ENCODE measurements around the gene SMIM38. TPM values are rescaled to one million over a fixed set of nuclear protein-coding genes. Genes with fewer than 3 reads are reported as not detected.
A peak's percentile ranks its signal among the peaks of the same experiment; 100 is the strongest.

SMIM38 gene
- total RNA-seq, 1 donor from 2014 or later = not detected

DNA sequence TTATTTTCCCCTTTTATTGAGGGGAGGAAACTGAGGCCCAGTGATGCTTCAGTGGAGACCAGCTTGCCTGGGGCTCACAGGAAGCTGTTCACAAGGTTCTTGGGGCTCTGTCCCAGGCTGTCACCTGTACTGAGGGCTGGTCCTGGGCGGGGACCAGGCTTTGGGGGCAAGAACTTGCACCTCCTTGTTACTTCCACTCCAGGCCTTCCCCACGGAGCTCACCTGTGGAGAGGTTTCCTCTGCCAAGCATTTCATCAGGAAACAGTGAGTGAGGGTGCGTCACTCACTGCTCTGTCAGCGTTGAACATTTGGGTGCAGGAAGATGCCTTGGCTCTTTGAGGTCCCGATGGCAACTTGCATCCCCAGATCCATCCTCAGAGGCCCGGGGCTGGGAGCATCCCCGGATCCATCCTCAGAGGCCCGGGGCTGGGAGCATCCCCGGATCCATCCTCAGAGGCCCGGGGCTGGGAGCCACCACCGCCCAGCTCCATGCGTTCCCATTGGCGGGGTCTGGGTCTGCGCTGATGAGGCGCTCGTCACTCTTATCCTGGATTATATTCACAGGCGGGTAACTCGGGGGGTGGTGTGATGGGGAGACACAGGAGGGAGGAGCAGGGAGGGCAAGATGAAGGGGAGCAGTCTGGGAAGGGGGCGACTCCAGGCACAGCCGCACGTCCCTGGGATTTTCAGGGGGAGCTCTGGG is 1.4 kb upstream of the SMIM38 start:
- ATAC-seq (no peak), DNase-seq (no peak)
- intact Hi-C loops (cut with micrococcal nuclease) = no loop called here

DNA sequence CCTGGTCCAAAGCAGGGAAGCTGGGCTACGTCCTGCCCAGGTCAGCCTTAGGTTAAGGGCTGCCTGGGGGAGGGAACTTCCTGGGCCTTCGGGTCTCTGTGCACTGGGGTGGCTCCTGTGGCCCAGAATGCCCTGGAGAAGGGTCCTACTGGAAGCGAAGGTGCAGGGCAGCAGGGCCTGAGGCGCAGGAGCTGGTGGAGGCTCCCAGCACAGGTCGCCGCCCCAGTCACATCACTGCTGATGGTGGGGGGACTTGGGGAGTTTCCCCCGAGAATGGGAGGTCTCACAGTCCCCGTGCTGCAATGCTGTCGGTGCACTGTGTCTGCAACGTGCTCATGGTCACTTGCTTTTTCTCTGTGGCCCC is 815 bp upstream of the SMIM38 start:
- intact Hi-C loops (cut with micrococcal nuclease) = no loop called here
- DNase-seq (no peak), ATAC-seq (no peak)

DNA sequence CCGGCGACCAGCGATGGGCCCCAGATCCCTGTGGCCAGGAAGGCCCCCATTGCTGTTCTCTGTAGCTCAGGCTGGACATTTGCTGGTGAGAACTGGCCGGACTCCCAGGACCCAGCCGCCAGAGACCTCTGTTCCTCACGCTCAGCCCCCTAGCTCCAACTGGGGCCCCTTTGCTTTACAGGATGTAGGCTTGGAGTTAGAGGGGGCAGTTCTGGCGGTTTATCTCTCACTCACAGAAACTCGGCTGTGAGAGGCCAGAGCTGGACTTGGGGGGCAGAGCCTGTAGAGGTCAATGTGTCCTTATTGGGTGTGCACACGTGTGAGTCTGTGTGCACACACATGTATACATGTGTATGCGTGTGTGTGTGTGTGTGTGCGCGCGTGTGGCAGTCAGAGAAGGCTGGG is 502 bp downstream of the SMIM38 start:
- no peak for ATAC-seq
- intact Hi-C loops (cut with micrococcal nuclease) = no loop called here
- no peak for DNase-seq

DNA sequence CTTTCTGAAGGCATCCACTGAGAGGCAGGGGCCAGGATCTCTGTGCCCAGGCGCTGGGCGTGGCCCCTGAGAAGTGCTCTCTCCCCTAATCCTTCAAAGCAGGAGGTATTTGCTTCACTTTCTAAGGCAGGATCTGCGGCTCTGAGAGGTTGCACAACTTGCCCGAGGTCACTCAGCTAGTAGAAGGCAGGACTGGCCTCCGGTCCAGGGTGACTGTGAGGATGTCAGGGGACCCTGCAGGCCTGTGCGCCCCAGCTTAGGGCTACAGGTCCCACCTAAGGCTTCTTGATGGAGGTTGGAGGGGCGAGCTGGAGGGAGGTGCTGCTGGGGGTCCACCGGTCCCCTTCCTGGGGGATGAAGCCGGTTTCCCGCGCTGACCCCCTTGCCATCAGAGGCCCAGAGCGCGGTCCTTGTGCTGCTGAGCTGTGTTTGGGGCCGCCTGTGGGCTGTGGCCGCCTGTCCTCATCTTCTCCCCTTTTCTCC is 979 bp downstream of the SMIM38 start:
- DNase-seq = peak; percentile 45
- ATAC-seq = peak; percentile 21
- intact Hi-C loops (cut with micrococcal nuclease) = no loop called here

DNA sequence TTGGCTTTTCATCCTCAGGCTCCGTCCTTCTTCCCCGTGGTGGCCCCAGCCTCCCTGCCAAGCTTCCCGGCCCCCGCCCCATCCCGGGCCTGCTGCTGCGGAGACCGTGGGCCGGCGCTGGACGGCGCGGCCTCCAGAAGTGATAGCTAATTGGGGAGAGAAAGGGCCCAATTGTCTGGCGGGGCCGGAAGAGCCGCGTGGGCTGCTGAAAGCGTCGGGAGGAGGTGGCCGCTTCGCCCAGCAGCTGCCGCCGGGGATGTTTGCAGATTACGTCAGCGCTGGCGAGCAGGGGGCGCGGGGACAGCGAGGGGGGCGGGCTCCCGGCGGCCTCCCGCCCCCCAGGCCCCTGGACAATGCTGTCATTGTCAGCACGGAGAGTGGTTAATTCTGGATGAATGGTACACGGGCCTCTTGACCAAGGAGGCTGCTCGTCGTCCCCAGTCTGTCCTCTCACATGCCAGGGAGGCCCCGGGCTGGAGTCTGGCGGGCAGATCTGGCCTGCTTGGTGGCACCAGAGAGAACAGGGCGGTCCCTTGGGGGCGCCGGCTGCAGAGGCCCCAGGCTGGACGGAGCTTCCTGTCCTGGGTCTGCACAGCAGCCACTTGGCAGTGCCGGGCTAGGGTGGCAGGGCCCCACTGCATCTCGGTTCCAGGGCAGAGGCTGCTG is 1.6 kb downstream of the SMIM38 start:
- peak; percentile 72 for ATAC-seq
- peak; percentile 81 for DNase-seq
- intact Hi-C loops (cut with micrococcal nuclease) = no loop called here

DNA sequence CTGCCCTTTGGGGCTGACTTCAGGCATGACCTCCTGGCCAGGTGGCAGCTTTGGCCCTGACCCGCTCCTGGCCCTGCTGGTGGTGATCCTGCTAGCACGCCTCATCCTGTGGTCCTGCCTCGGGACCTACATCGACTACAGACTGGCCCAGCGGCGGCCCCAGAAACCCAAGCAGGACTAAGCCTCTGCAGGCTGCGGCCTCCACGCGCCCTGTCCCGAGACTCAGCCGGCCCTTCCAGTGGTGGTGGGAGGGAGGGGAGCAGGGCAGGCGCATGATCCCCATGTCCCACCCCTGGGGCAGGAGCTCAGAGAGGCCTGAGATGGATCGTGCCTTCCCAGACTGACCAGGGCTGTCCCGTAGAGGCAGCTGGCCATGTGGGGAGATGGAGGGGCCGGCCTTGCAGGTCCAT is 2.1 kb downstream of the SMIM38 start:
- intact Hi-C loops (cut with micrococcal nuclease) = no loop called here
- ATAC-seq = no peak
- DNase-seq = peak; percentile 44

DNA sequence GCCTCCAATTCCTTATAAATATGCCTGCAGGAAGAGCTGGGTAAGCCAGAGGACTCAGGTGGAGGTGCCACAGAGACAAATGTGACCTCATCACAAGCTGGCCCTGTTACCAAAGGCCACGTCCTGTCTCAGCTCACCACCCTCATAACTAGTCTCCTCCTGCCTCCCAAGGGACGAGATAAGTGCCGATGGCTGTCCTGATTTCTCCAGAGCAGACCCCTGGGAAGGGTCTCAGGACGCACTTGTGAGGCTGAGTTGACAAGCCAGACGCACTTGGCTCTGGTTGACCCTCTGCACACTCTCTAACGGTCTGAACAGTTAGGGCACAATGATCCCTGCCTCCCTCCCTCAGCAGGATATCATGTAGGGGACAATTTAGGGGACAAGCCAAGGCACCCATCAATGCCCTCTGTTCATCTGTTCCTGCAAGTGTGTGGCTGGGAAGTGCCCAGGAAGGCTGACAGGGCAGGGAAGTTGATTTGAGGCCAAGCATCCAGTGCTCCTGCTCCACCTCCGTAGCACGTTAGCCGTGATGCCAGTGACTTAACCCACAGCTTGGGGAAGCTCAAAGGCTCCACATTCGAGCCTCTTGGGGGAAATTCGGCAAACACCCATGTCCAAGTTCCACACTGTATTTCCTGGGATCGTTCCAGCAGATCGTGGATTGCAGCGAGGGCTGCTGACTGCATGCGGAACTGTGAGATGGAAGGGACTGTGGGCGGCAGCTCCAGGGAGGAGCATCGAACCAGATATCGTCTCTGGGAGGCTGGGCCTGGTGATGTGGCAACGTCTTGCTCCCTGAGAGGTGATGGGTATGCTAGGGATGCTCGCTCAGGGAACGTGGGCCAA is 2.8 kb downstream of the SMIM38 start:
- DNase-seq = no peak
- intact Hi-C loops (cut with micrococcal nuclease) = no loop called here

DNA sequence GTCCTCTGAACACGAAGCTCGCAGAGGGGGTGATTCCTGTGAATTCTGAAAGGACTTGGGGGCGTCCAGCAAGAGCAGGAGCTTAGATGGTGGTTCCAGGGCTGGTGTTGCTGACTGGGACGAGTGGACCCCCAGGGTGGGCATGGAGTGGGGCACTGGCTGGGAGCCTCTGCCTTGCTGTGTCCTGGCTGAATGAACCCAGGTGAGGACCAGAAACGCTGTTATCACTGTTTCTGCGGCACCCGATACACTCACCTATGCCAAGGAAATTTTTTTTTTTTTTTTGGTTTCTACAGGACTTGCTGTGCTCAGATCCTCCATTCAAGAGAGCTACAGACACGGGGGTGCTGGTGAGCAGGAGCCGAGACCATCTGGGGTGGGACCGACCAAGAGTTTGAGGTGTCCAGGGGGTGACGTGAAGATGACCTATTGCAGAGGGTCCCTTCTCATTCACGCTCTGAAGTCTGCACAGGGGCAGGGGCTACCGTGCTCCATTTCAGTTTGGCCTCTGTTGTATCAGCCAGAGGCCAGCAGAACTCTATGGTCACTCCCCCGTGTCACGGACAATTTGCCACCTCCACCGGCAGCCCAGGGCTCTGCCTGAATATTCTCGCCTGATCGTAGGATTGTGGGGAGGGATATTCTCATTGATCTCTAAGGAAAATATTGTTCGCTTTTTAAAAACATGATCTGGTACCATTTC is 3.6 kb downstream of the SMIM38 start:
- ATAC-seq (no peak), DNase-seq (no peak)
- intact Hi-C loops (cut with micrococcal nuclease) = no loop called here

More for the DNA sequence above, 2.8 kb downstream of the SMIM38 start:
- ATAC-seq = no peak

DNA sequence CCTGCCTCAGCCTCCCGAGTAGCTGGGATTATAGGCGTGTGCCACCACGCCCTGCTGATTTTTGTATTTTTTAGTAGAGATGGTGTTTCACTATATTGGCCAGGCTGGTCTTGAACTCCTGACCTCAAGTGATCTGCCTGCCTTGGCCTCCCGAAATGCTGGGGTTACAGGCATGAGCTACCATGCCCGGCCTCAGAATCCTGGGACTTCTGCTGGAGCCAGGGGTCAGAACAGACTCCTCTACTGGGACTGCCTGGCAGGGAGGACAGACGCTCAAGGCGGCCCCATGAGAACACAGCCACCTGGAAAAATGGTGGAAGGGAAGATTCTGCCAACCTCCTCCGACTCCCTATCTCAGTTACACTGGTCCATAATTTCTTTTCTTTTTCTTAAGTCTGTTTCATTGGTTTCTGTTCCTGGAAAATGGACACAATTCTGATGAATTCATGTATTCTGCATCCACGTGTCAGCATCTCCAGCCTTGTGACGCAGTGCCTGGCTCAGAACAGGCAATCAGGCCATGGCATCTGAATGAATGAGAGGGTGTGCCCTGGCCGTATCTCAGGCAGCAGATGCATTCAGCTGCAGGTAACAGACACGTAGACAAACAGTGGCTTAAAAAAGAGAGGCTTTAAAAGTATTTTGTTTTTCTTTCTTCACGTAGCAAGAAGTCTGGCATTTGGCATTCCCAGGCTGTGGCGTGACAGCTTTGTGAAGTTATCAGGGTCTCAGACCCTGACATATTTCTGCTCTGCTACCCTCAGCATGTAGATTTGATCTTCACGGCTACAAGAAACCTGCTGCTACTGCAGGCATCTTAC is 4.8 kb downstream of the SMIM38 start:
- intact Hi-C loops (cut with micrococcal nuclease) = no loop called here
- no peak for ATAC-seq
- DNase-seq = no peak

DNA sequence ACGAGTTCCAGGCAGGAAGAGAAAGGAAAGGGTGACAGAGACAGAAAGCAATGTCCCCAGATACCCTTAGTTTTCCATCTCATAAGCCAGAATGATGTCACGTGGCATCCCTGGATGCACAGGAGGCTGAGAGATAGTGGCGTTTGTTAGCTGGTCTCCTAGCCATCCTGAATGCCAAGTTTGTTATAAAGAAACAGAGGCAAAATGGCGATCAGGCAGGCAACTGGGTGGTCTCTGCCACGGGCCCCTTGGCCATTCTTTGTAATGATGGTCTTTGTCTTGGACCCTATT is 5.3 kb downstream of the SMIM38 start:
- ATAC-seq = peak; percentile 73
- intact Hi-C loops (cut with micrococcal nuclease) = no loop called here
- DNase-seq = no peak

DNA sequence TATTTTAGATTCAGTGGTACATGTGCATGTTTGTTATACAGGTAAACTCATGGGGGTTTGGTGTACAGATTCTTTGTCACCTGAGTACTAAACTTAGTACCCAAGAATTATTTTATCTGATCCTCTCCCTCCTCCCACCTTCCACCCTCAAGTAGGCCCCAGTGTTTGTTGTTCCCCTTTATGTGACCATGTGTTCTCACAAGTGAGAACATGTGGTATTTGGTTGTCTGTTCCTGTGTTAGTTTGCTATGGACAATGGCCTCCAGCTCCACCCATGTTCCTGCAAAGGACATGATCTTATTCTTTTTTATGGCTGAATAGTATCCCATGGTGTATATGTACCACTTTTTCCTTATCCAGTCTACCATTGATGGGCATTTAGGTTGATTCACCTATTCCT is 6.8 kb downstream of the SMIM38 start:
- ATAC-seq (no peak), DNase-seq (no peak)
- intact Hi-C loops (cut with micrococcal nuclease) = no loop called here

DNA sequence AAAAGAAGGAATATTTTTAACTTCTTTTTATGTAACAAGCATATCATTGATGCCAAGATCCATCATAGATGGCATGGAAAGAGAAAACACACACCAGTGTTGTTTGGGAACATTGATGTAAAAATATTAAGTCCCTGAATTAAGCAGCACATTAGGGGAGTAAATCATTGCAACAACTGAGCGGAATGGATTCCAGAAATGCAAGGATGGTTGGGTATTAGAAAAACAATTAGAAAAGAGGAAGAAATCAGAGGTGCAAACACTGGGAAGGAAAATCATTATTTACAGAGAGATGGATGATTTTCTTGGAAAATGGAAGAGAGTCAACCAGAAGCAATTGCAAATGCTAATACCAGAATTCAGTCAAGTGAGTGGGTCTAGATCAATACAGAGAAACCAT is 8.1 kb downstream of the SMIM38 start:
- DNase-seq = no peak
- intact Hi-C loops (cut with micrococcal nuclease) = no loop called here
- no peak for ATAC-seq

DNA sequence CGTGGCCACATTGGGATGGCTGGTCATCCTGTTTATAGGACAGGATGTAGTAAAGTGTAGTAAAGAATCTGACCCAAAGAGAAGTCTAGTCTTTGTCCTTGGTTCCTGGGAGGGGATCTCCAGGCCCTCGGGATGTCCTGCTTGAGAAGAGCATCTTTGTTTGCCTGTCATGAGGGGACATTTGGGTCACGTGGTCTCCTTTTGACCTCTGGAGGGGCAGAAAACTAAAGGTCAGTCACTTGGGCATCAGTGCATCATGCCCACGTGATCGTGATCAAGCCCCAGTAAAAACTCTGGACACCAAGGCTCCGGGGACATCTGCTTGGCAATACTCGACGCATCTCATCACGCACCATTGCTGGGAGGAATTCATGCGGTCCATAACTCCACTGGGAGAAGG is 9.1 kb downstream of the SMIM38 start:
- ATAC-seq = no peak
- intact Hi-C loops (cut with micrococcal nuclease) = no loop called here
- no peak for DNase-seq

DNA sequence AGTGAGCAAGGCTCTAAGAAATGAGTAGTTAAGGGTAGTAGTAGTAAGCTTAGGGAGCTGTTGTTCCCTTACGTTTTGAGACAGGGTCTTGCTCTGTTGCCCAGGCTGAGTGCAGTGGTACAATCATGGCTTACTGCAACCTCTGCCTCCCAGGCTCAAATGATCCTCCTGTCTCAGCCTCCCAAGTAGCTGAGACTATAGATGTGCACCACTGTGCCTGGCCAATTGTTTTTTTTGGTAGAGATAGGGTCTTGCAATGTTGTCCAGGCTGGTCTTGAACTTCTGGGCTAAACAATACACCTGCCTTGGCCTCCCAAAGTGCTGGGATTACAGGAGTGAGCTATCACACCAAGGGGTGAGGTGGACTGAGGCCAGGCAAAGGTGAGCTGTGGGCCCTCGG is 10.0 kb downstream of the SMIM38 start:
- DNase-seq = no peak
- no peak for ATAC-seq
- intact Hi-C loops (cut with micrococcal nuclease) = no loop called here

DNA sequence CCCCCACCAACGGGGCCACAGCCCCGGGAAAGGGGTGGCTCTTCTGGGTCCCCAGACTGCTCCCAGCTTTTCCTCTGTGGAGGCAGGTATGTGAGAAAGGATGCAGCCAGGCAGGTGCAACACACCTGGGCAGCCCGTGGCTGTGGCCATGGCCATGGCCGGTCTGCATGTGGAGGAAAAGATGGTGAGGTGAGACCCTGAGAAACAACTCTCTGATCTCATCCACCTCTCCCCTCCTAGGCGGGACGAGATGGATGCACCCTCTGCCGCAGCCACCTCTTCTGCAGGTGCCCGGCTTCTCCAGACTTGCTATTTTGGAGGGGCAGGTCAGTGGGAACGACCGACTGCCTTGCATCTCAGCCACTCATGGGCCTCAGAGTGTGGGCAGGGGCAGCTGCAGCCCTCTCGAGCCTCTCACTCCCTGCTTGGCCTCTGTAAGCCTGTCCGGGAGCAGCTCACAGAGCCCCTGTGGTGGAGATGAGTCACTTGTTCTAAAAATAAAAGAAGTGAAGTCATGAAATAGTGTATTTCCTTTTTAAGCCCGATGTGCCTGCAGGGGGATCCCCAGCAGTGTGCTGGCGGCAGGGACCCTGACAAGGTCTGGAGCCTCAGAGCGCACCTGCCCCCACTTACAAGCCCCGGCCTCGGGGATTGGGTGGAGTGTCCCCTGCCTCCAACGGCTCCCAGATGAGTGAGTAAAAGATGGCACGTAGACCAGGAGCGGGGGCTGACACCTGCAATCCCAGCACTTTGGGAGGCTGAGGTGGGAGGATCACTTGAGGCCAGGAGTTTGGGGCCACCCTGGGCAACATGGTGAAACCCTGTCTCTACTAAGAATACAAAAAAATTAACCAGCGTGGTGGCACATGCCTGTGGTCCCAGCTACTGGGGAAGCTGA is 10.7 kb downstream of the SMIM38 start:
- intact Hi-C loops (cut with micrococcal nuclease) = no loop called here
- ATAC-seq (peak; percentile 93), DNase-seq (peak; percentile 57)

DNA sequence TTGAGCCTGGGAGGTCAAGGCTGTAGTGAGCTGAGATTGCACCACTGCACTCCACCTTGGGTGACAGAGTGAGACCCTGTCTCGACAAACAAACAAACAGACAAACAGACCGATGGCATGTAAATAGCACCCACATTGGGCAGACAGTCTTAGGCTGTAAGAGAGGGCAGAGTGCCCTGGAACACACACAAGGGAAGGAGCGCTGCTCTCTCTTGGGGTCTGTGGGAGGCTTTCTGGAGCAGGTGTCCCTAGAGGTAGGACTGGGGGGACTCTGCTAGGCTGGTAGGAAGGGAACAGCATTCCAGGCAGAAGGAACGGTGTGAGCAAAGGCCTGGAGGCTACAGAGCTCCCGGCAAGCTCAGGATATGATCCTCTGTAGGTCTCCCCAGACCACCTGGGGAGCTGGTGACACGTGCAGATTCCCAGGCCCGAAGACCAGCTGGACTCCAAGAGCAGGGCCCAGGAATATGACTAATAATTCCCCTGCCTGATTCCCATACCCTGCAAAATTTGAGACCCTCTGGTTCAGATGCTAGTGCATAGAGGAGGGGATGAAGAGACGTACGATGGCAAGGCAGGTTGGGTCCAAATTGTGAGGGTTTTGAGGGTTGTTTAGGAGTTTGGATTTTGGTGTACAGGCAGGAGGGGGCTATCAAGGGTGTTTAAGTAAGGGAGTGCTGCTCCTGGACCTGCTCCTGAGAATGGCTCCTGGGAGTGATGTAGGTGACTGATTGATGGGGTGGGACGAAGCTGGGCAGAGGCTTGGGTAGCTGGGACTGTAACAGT is 11.6 kb downstream of the SMIM38 start:
- peak; percentile 27 for ATAC-seq
- intact Hi-C loops (cut with micrococcal nuclease) = no loop called here
- no peak for DNase-seq

All from left ventricle myocardium superior (tissue), 1 donor.